ENCODE data around the gene VSIG10.
A peak's percentile ranks its signal among the peaks of the same experiment; 100 is the strongest.

VSIG10 gene

GRCh38 chr12:118126119-118126757 lies 22.4 kb upstream of the VSIG10 start:
- TF ChIP-seq NFIC (IDR thresholded peaks at IDR 0.05): peak; percentile 69
- no peak for TF ChIP-seq TCF12 (IDR thresholded peaks at IDR 0.05; ENCODE audit: low read depth)
- no peak for TF ChIP-seq YY1 (IDR thresholded peaks at IDR 0.05; ENCODE audit: low read depth)
- TF ChIP-seq MAX (IDR thresholded peaks at IDR 0.05): no peak

- TF ChIP-seq NFIC (IDR thresholded peaks at IDR 0.05) (no peak), EGR1 (IDR thresholded peaks at IDR 0.05) (no peak), CREB1 (IDR thresholded peaks at IDR 0.05; ENCODE audit: low read depth) (no peak), FOXM1 (IDR thresholded peaks at IDR 0.05; ENCODE audit: borderline replicate concordance, low read depth) (no peak), MAX (IDR thresholded peaks at IDR 0.05) (no peak), REST (IDR thresholded peaks at IDR 0.05; ENCODE audit: low read depth) (no peak)
Observed at GRCh38 chr12:118125743-118126118, 21.9 kb upstream of the VSIG10 start.

- TF ChIP-seq REST (IDR thresholded peaks at IDR 0.05; ENCODE audit: low read depth): no peak
- TF ChIP-seq TEAD4 (IDR thresholded peaks at IDR 0.05): no peak
- no peak for TF ChIP-seq CREB1 (IDR thresholded peaks at IDR 0.05; ENCODE audit: low read depth)
- TF ChIP-seq USF1 (IDR thresholded peaks at IDR 0.05): no peak
- no peak for TF ChIP-seq YY1 (IDR thresholded peaks at IDR 0.05; ENCODE audit: low read depth)
- no peak for TF ChIP-seq TAF1 (IDR thresholded peaks at IDR 0.05; ENCODE audit: low read depth)
- TF ChIP-seq MAX (IDR thresholded peaks at IDR 0.05): no peak
- no peak for TF ChIP-seq NFIC (IDR thresholded peaks at IDR 0.05)
- TF ChIP-seq EGR1 (IDR thresholded peaks at IDR 0.05): no peak
- no peak for TF ChIP-seq RAD21 (IDR thresholded peaks at IDR 0.05; ENCODE audit: low read depth)
- no peak for TF ChIP-seq ZBTB7A (IDR thresholded peaks at IDR 0.05; ENCODE audit: low read depth)
- TF ChIP-seq FOXM1 (IDR thresholded peaks at IDR 0.05; ENCODE audit: borderline replicate concordance, low read depth): no peak
- TF ChIP-seq EP300 (IDR thresholded peaks at IDR 0.05; ENCODE audit: borderline replicate concordance): no peak
- no peak for TF ChIP-seq CEBPB (IDR thresholded peaks at IDR 0.05)
- no peak for TF ChIP-seq TCF12 (IDR thresholded peaks at IDR 0.05; ENCODE audit: low read depth)
Observed at GRCh38 chr12:118124333-118124874, 20.6 kb upstream of the VSIG10 start.

- TF ChIP-seq CEBPB (IDR thresholded peaks at IDR 0.05): no peak
- TF ChIP-seq TAF1 (IDR thresholded peaks at IDR 0.05; ENCODE audit: low read depth): no peak
- no peak for TF ChIP-seq CREB1 (IDR thresholded peaks at IDR 0.05; ENCODE audit: low read depth)
- no peak for TF ChIP-seq FOXM1 (IDR thresholded peaks at IDR 0.05; ENCODE audit: borderline replicate concordance, low read depth)
- TF ChIP-seq TEAD4 (IDR thresholded peaks at IDR 0.05): no peak
- no peak for TF ChIP-seq RAD21 (IDR thresholded peaks at IDR 0.05; ENCODE audit: low read depth)
Observed at GRCh38 chr12:118122264-118122663, 18.5 kb upstream of the VSIG10 start.

GRCh38 chr12:118120579-118121363 lies 17.0 kb upstream of the VSIG10 start:
- TF ChIP-seq CEBPB (IDR thresholded peaks at IDR 0.05): no peak
- no peak for TF ChIP-seq REST (IDR thresholded peaks at IDR 0.05; ENCODE audit: low read depth)
- TF ChIP-seq RAD21 (IDR thresholded peaks at IDR 0.05; ENCODE audit: low read depth): peak; percentile 61
- TF ChIP-seq EGR1 (IDR thresholded peaks at IDR 0.05): no peak

Data from Ishikawa (cell line).